ENCODE measurements around the gene PCYT1A. TPM values are rescaled to one million over a fixed set of nuclear protein-coding genes. Genes with fewer than 3 reads are reported as not detected.
"Not testable (repeated sequence)": the region's sequence is repeated elsewhere in the genome, so short reads cannot be mapped to it uniquely, and the experiment has no call there.

Gene PCYT1A
- polyA plus RNA-seq, 3 donors, result 24.3 to 99.6 (median 31.6) TPM

DNA sequence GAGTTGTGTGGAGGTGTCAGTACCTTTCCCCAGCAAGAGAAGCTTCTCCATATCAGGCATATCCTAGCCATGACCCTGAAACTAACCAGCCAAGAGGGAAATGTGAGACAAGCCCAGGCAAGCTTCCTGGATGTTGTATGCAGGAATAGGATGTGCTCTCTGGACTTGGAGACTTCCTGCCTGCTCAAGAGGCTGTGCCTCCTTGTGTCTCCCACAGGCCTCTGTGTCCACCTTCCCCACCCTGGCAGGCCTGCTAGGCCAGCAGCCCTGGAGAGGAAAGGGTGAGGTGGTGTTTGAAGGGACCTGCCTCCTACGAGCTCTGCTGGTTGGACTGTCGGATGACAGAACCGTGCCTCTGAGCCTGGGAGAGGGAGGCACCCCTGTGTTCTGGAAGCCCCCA, 32.6 kb upstream of the PCYT1A start:
- H3K36me3 Mint-ChIP-seq, result no peaks in the 10 kb centered on the region
- peaks cover 20 to 35% of the 10 kb centered on the region in 2 donors for H3K4me1 ChIP-seq (ENCODE audit: control insufficient read depth in 1 of 2, insufficient read depth in 2 of 2, low read length in 2 of 2)
- intact Hi-C loops (cut with micrococcal nuclease), result no loop called here
- H3K4me2 ChIP-seq (replicated peaks; ENCODE audit: extremely low read depth, low read length, poor library complexity, severe bottlenecking), result no peak overlapping the region
- H3K36me3 ChIP-seq (replicated peaks in 1 of 2; ENCODE audit: control insufficient read depth in 1 of 2, insufficient read depth in 2 of 2, low read length in 2 of 2), result no peaks in the 10 kb centered on the region
- no peak overlapping the region for H3K9ac ChIP-seq (ENCODE audit: insufficient read depth, low read length, poor library complexity, severe bottlenecking)
- TF ChIP-seq, protein P1, sequence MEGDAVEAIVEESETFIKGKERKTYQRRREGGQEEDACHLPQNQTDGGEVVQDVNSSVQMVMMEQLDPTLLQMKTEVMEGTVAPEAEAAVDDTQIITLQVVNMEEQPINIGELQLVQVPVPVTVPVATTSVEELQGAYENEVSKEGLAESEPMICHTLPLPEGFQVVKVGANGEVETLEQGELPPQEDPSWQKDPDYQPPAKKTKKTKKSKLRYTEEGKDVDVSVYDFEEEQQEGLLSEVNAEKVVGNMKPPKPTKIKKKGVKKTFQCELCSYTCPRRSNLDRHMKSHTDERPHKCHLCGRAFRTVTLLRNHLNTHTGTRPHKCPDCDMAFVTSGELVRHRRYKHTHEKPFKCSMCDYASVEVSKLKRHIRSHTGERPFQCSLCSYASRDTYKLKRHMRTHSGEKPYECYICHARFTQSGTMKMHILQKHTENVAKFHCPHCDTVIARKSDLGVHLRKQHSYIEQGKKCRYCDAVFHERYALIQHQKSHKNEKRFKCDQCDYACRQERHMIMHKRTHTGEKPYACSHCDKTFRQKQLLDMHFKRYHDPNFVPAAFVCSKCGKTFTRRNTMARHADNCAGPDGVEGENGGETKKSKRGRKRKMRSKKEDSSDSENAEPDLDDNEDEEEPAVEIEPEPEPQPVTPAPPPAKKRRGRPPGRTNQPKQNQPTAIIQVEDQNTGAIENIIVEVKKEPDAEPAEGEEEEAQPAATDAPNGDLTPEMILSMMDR (IDR thresholded peaks at IDR 0.05), result no peak
- H3K27me3 Mint-ChIP-seq (ENCODE audit: low read depth in 3 of 3), result peaks cover 0 to 4% (median 0%) of the 10 kb centered on the region in 3 donors
- H4K20me1 ChIP-seq (ENCODE audit: insufficient read depth, low read length), result no peaks in the 10 kb centered on the region
- peaks cover 5% of the 10 kb centered on the region for H3K79me2 ChIP-seq (ENCODE audit: insufficient read depth, low read length)
- H3K9me3 Mint-ChIP-seq, result peaks cover 0 to 1% (median 0%) of the 10 kb centered on the region in 7 donors
- no peaks in the 10 kb centered on the region for H3K9me3 ChIP-seq (replicated peaks in 1 of 2; ENCODE audit: control insufficient read depth in 1 of 2, insufficient read depth in 1 of 2, low read length in 2 of 2)
- H3K4me1 Mint-ChIP-seq, result peaks cover 39% of the 10 kb centered on the region
- H3K27ac Mint-ChIP-seq, result peak overlapping the region in 1 of 7 donors; percentile 56
- no peak overlapping the region for H3K4me3 ChIP-seq (replicated peaks in 1 of 3; ENCODE audit: low read depth in 2 of 3, low read length in 3 of 3)
- peak overlapping the region; percentile 42 for H2AFZ ChIP-seq (ENCODE audit: insufficient read depth, low read depth, low read length, poor library complexity, severe bottlenecking)
- H3K27me3 ChIP-seq (ENCODE audit: control insufficient read depth in 2 of 2, insufficient read depth in 2 of 2, low read length in 2 of 2), result no peaks in the 10 kb centered on the region
- peak overlapping the region in 1 of 2 donors; percentile 6 for H3K27ac ChIP-seq (ENCODE audit: low read depth in 1 of 2, low read length in 2 of 2)
- DNase-seq, result no peak
- WGBS (ENCODE audit: insufficient coverage), result 60% methylated on average over 2 of the region's 3 CpGs
- H3K4me3 Mint-ChIP-seq, result peak overlapping the region in 1 of 2 donors; percentile 41

DNA sequence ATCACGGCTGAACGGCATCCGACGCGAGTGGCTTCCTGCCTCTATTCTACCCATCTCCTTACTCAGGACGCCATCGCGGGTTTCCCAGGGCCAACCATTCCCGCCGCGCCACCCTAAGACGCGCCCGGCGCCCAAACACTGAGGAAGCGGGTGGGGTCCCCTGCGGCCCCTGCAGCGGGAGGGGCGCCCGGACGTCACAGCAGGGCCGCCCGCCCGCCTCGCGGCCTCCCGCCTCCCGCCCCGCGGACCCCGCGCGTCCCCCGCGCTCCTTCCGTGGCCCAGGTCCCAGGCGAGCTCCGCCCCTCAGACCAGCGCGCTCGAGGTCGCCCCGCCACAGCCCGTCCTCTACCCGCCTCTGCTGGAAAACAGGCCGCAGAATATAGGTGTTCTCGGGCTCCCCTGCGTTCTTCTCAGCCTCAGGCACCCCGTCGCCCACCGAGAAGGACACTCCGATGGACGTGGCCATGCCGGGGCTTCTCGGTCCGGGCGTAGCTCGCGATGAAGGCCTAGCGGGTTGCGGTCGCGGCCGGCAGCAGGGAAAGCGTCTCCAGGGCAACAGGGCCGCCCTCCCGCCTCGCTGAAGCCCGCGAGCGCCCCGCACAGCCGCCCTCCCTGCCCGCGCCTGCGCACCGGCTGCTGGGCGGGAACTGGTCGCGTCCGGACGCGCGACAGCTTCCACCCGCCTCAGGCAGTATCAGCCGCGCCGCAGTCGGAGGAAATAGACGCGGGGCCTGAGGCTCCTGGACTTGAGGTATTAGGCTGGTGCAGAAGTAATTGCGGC, 30.4 kb upstream of the PCYT1A start, which contains the start of gene DYNLT2B:
DYNLT2B (minus strand) TSS at position 554 of the 781 bp plus-strand sequence; CDS start at position 466, 88 bp downstream.
- Histone ChIP-seq H3K4me2 (replicated peaks; ENCODE audit: extremely low read depth, low read length, poor library complexity, severe bottlenecking) (peak within 1 kb of the TSS; percentile 74), H2AFZ (ENCODE audit: insufficient read depth, low read depth, low read length, poor library complexity, severe bottlenecking) (peak within 1 kb of the TSS; percentile 92), H3K4me3 (replicated peaks in 1 of 3; ENCODE audit: low read depth in 2 of 3, low read length in 3 of 3) (peak within 1 kb of the TSS; percentile 64 to 88 (median 82)), H3K9me3 (replicated peaks in 1 of 2; ENCODE audit: control insufficient read depth in 1 of 2, insufficient read depth in 1 of 2, low read length in 2 of 2) (no peaks in the 10 kb centered on the region), H3K27ac (ENCODE audit: low read depth in 1 of 2, low read length in 2 of 2) (peak within 1 kb of the TSS; percentile 72 to 83), H4K20me1 (ENCODE audit: insufficient read depth, low read length) (no peaks in the 10 kb centered on the region), H3K36me3 (replicated peaks in 1 of 2; ENCODE audit: control insufficient read depth in 1 of 2, insufficient read depth in 2 of 2, low read length in 2 of 2) (peaks cover 0 to 2% of the 10 kb centered on the region in 2 donors), H3K27me3 (ENCODE audit: control insufficient read depth in 2 of 2, insufficient read depth in 2 of 2, low read length in 2 of 2) (no peaks in the 10 kb centered on the region), H3K79me2 (ENCODE audit: insufficient read depth, low read length) (peaks cover 5% of the 10 kb centered on the region), H3K4me1 (ENCODE audit: control insufficient read depth in 1 of 2, insufficient read depth in 2 of 2, low read length in 2 of 2) (peaks cover 20 to 33% of the 10 kb centered on the region in 2 donors), H3K9ac (ENCODE audit: insufficient read depth, low read length, poor library complexity, severe bottlenecking) (peak within 1 kb of the TSS; percentile 87)
- TF ChIP-seq, protein P1 (IDR thresholded peaks at IDR 0.05), result no peak
- H3K36me3 Mint-ChIP-seq, result peaks cover 0 to 2% of the 10 kb centered on the region in 2 donors
- intact Hi-C loops (cut with micrococcal nuclease), result loop anchor here in 1 of 2 donors (5.0 to 10.0 kb wide), 2 partner anchors 39 to 97 kb away; no protein-coding TSS in a partner anchor
- under 1% methylated on average over 85 of the region's 92 CpGs for WGBS (ENCODE audit: insufficient coverage)
- peaks cover 34% of the 10 kb centered on the region for H3K4me1 Mint-ChIP-seq
- peaks cover 0 to 1% (median 1%) of the 10 kb centered on the region in 3 donors for H3K27me3 Mint-ChIP-seq (ENCODE audit: low read depth in 3 of 3)
- peak within 1 kb of the TSS; percentile 91 to 97 (median 95) for H3K27ac Mint-ChIP-seq
- DNase-seq, result peak; percentile 84 to 88 (median 86)
- no peaks in the 10 kb centered on the region for H3K9me3 Mint-ChIP-seq
- peak within 1 kb of the TSS; percentile 93 to 97 for H3K4me3 Mint-ChIP-seq

DNA sequence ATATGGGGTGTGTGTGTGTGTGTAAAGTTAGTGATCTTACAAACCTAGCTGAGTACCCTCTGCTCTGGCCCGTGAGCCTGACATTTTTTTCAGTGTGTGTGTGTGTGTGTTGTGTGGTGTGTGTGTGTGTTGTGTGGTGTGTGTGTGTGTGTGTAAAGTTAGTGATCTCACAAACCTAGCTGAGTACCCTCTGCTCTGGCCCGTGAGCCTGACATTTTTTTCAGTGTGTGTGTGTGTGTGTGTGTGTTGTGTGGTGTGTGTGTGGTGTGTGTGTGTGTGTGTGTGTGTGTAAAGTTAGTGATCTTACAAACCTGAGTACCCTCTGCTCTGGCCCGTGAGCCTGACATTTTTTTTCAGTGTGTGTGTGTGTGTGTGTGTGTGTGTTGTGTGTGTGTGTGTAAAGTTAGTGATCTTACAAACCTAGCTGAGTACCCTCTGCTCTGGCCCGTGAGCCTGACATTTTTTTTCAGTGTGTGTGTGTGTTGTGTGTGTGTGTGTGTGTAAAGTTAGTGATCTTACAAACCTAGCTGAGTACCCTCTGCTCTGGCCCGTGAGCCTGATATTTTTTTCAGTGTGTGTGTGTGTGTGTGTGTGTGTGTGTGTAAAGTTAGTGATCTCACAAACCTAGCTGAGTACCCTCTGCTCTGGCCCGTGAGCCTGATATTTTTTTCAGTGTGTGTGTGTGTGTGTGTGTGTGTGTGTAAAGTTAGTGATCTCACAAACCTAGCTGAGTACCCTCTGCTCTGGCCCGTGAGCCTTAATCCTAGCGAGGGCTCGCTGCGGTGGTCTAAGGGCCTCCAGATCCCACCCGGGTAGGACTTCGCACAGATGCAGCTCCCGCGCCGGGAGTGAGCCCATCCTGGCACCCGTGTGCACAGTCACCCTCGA, 29.5 kb upstream of the PCYT1A start:
- H3K27me3 ChIP-seq (ENCODE audit: control insufficient read depth in 2 of 2, insufficient read depth in 2 of 2, low read length in 2 of 2); H3K9me3 Mint-ChIP-seq; H3K36me3 Mint-ChIP-seq; H3K36me3 ChIP-seq (replicated peaks in 1 of 2; ENCODE audit: control insufficient read depth in 1 of 2, insufficient read depth in 2 of 2, low read length in 2 of 2); H3K27me3 Mint-ChIP-seq (ENCODE audit: low read depth in 3 of 3); H3K79me2 ChIP-seq (ENCODE audit: insufficient read depth, low read length); H4K20me1 ChIP-seq (ENCODE audit: insufficient read depth, low read length); H3K9me3 ChIP-seq (replicated peaks in 1 of 2; ENCODE audit: control insufficient read depth in 1 of 2, insufficient read depth in 1 of 2, low read length in 2 of 2): not testable (repeated sequence)
- H3K4me3 ChIP-seq (replicated peaks in 1 of 3; ENCODE audit: low read depth in 2 of 3, low read length in 3 of 3), result peak overlapping the region; percentile 64 to 88 (median 82)
- H3K4me1 Mint-ChIP-seq, result peaks cover 28% of the 10 kb centered on the region
- intact Hi-C loops (cut with micrococcal nuclease), result loop anchor here in 1 of 2 donors (5.0 to 10.0 kb wide), 2 partner anchors 40 to 98 kb away; no protein-coding TSS in a partner anchor
- peak overlapping the region; percentile 87 for H3K9ac ChIP-seq (ENCODE audit: insufficient read depth, low read length, poor library complexity, severe bottlenecking)
- peak overlapping the region; percentile 93 to 97 for H3K4me3 Mint-ChIP-seq
- peak overlapping the region; percentile 74 for H3K4me2 ChIP-seq (replicated peaks; ENCODE audit: extremely low read depth, low read length, poor library complexity, severe bottlenecking)
- peak overlapping the region; percentile 72 to 83 for H3K27ac ChIP-seq (ENCODE audit: low read depth in 1 of 2, low read length in 2 of 2)
- WGBS (ENCODE audit: insufficient coverage), result 18% methylated on average over 14 of the region's 17 CpGs
- peak in 1 of 3 donors; percentile 34 for DNase-seq
- H3K4me1 ChIP-seq (ENCODE audit: control insufficient read depth in 1 of 2, insufficient read depth in 2 of 2, low read length in 2 of 2), result peaks cover 16 to 26% of the 10 kb centered on the region in 2 donors
- H2AFZ ChIP-seq (ENCODE audit: insufficient read depth, low read depth, low read length, poor library complexity, severe bottlenecking), result peak overlapping the region; percentile 92
- peak overlapping the region; percentile 85 to 94 (median 91) for H3K27ac Mint-ChIP-seq

Measured in CD14-positive monocyte (primary cell).